Uterus (tissue), 4 donors: ENCODE data around the gene CD300H. TPM values are rescaled to one million over a fixed set of nuclear protein-coding genes. Genes with fewer than 3 reads are reported as not detected.

Experiments
- DNase-seq, 2 donors: peaks; one replicate each; pipeline ENCODE4 v3.0.0-alpha.2; 2019 to 2020
- H3K27ac ChIP-seq, 2 donors: fragments of 200-600 bp; sonication (generic); 1 replicate in 1 of 2; 2 replicates in 1 of 2; pipeline ENCODE4 v1.5.1; 2016 to 2018
- H3K27me3 ChIP-seq, 2 donors: fragments of 200-600 bp; sonication (generic); one replicate each; pipeline ENCODE4 v1.5.1; 2018 to 2019; ENCODE audit warnings: control low read depth in 1 of 2
- H3K36me3 ChIP-seq, 2 donors: fragments of 200-600 bp; sonication (generic); one replicate each; pipeline ENCODE4 v1.5.1; 2019; ENCODE audit warnings: control low read depth in 1 of 2
- H3K4me1 ChIP-seq, 2 donors: fragments of 200-600 bp; sonication (generic); one replicate each; pipeline ENCODE4 v1.5.1; 2018 to 2019; ENCODE audit warnings: control low read depth in 1 of 2
- H3K4me3 ChIP-seq, 2 donors: fragments of 200-600 bp; sonication (generic); 1 replicate in 1 of 2; 2 replicates in 1 of 2; pipeline ENCODE4 v1.5.1; 2018 to 2019; ENCODE audit warnings: mild to moderate bottlenecking in 1 of 2
- H3K9me3 ChIP-seq, 2 donors: fragments of 200-600 bp; sonication (generic); one replicate each; pipeline ENCODE4 v1.5.1; 2019; ENCODE audit warnings: control low read depth in 1 of 2
- POLR2A ChIP-seq, 2 donors: fragments of 450-650 bp; IDR thresholded peaks; one replicate each; pipeline ENCODE4 v1.6.1; 2016; ENCODE audit warnings: antibody characterized with exemption in 2 of 2, mild to moderate bottlenecking in 1 of 2, moderate library complexity in 1 of 2
- intact Hi-C: fragments of 100-400 bp; cut with DNase I; formaldehyde crosslinking; loops from one replicate; pipeline ENCODE4 v1.15.1; 2023; ENCODE audit warnings: low total_unique reads
- total RNA-seq, 4 donors: library from RNA; depleted of rRNA in 3 of 4; stranded (reverse); fragments of >200 nt in 3 of 4; gene quantifications; one replicate each; pipeline versions ENCODE4 v1.1.0 to v1.2.4, GENCODE V29; 2014 to 2023
- TF ChIP-seq, protein P1 (sequence below), 4 experiments: fragments of 200-600 bp in 2 of 4; fragments of 450-650 bp in 2 of 4; sonication (generic) in 2 of 4; IDR thresholded peaks; one replicate each; pipeline ENCODE4 v1.5.1; 2016 to 2019; ENCODE audit warnings: antibody characterized with exemption in 4 of 4, mild to moderate bottlenecking in 2 of 4, moderate library complexity in 1 of 4
- donor health status: DM: yes; HTN: yes; CAD: no.

CD300H gene
- total RNA-seq, 4 donors from 2014 or later: not detected

GRCh38 chr17:74547264-74547663 lies 20.0 kb downstream of the CD300H start:
- TF ChIP-seq POLR2A (IDR thresholded peaks at IDR 0.05): no peak
- TF ChIP-seq, protein P1, sequence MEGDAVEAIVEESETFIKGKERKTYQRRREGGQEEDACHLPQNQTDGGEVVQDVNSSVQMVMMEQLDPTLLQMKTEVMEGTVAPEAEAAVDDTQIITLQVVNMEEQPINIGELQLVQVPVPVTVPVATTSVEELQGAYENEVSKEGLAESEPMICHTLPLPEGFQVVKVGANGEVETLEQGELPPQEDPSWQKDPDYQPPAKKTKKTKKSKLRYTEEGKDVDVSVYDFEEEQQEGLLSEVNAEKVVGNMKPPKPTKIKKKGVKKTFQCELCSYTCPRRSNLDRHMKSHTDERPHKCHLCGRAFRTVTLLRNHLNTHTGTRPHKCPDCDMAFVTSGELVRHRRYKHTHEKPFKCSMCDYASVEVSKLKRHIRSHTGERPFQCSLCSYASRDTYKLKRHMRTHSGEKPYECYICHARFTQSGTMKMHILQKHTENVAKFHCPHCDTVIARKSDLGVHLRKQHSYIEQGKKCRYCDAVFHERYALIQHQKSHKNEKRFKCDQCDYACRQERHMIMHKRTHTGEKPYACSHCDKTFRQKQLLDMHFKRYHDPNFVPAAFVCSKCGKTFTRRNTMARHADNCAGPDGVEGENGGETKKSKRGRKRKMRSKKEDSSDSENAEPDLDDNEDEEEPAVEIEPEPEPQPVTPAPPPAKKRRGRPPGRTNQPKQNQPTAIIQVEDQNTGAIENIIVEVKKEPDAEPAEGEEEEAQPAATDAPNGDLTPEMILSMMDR (IDR thresholded peaks at IDR 0.05): no peak
- Histone ChIP-seq H3K9me3 (no peaks in the 10 kb centered on the region), H3K27me3 (no peaks in the 10 kb centered on the region), H3K27ac (no peak overlapping the region), H3K36me3 (no peaks in the 10 kb centered on the region), H3K4me3 (no peak overlapping the region), H3K4me1 (no peaks in the 10 kb centered on the region)
- intact Hi-C loops: no loop called here
- DNase-seq: no peak

- intact Hi-C loops: no loop called here
- TF ChIP-seq, protein P1 (IDR thresholded peaks at IDR 0.05): no peak
- DNase-seq: no peak
- no peaks in the 10 kb centered on the region for H3K4me1 ChIP-seq
- H3K4me3 ChIP-seq: no peak overlapping the region
- H3K27ac ChIP-seq: no peak overlapping the region
- no peaks in the 10 kb centered on the region for H3K27me3 ChIP-seq
- H3K36me3 ChIP-seq: no peaks in the 10 kb centered on the region
- no peaks in the 10 kb centered on the region for H3K9me3 ChIP-seq
These were observed 20.7 kb downstream of the CD300H start for GRCh38 chr17:74546586-74546985.

GRCh38 chr17:74545843-74546230 lies 21.5 kb downstream of the CD300H start, which contains the start of gene CD300C:
TSS of gene CD300C (minus strand) at chr17:74546115. CDS start at chr17:74545782, 333 bp downstream.
- intact Hi-C loops: no loop called here
- Histone ChIP-seq H3K36me3 (no peaks in the 10 kb centered on the region), H3K4me3 (no peak within 1 kb of the TSS), H3K4me1 (no peaks in the 10 kb centered on the region), H3K9me3 (no peaks in the 10 kb centered on the region), H3K27me3 (no peaks in the 10 kb centered on the region), H3K27ac (no peak within 1 kb of the TSS)
- TF ChIP-seq, protein P1 (IDR thresholded peaks at IDR 0.05): no peak
- TF ChIP-seq POLR2A (IDR thresholded peaks at IDR 0.05): no peak
- no peak for DNase-seq

GRCh38 chr17:74544991-74545842 lies 22.1 kb downstream of the CD300H start:
- Histone ChIP-seq H3K4me1 (no peaks in the 10 kb centered on the region), H3K4me3 (no peak overlapping the region), H3K27me3 (no peaks in the 10 kb centered on the region), H3K27ac (no peak overlapping the region), H3K36me3 (no peaks in the 10 kb centered on the region), H3K9me3 (no peaks in the 10 kb centered on the region)
- intact Hi-C loops: no loop called here
- no peak for DNase-seq
- TF ChIP-seq, protein P1 (IDR thresholded peaks at IDR 0.05): no peak
- TF ChIP-seq POLR2A (IDR thresholded peaks at IDR 0.05): no peak

GRCh38 chr17:74543891-74544760 lies 23.2 kb downstream of the CD300H start:
- no peaks in the 10 kb centered on the region for H3K27me3 ChIP-seq
- DNase-seq: no peak
- no peaks in the 10 kb centered on the region for H3K36me3 ChIP-seq
- H3K9me3 ChIP-seq: no peaks in the 10 kb centered on the region
- H3K4me1 ChIP-seq: no peaks in the 10 kb centered on the region
- H3K4me3 ChIP-seq: no peak overlapping the region
- H3K27ac ChIP-seq: no peak overlapping the region
- TF ChIP-seq, protein P1 (IDR thresholded peaks at IDR 0.05): no peak
- TF ChIP-seq POLR2A (IDR thresholded peaks at IDR 0.05): no peak
- intact Hi-C loops: no loop called here
